ENCODE results near the gene TMEM201. TPM values are rescaled to one million over a fixed set of nuclear protein-coding genes. Genes with fewer than 3 reads are reported as not detected.

Gene TMEM201
- total RNA-seq, 1 experiment from 2014 or later, result 30.4 TPM

GRCh38 chr1:9553736-9554144, 35.0 kb upstream of the TMEM201 start:
- no peak overlapping the region for H3K4me3 Mint-ChIP-seq
- H3K4me1 Mint-ChIP-seq, result no peaks in the 10 kb centered on the region
- ChIA-PET CTCF (interaction anchor here (0.6 to 1.3 kb wide), 2 partner anchors 63 to 882 kb away, joined by 3 read pairs; no protein-coding TSS in a partner anchor), POLR2A (interaction anchor here (1.4 kb wide), 1 partner anchor 15 kb away, joined by 4 read pairs; the partner anchor contains the start of gene SLC25A33)
- no peaks in the 10 kb centered on the region for H3K9me3 Mint-ChIP-seq
- ATAC-seq, result no peak
- H3K27ac Mint-ChIP-seq, result no peak overlapping the region
- H3K27me3 Mint-ChIP-seq (ENCODE audit: low read depth), result no peaks in the 10 kb centered on the region
- peaks cover 33% of the 10 kb centered on the region for H3K36me3 Mint-ChIP-seq
- TF ChIP-seq NR1H2 (CRISPR knock-in tag; IDR thresholded peaks at IDR 0.05) (no peak), GABPB1 (CRISPR knock-in tag; IDR thresholded peaks at IDR 0.05) (peak; percentile 97)
- DNase-seq (ENCODE audit: low spot score), result no peak

GRCh38 chr1:9555942-9556341, 32.8 kb upstream of the TMEM201 start:
- H3K4me1 Mint-ChIP-seq, result no peaks in the 10 kb centered on the region
- H3K27ac Mint-ChIP-seq, result no peak overlapping the region
- POLR2A ChIA-PET, result no interaction called here

GRCh38 chr1:9557624-9558023, 31.1 kb upstream of the TMEM201 start:
- H3K4me3 Mint-ChIP-seq, result no peak overlapping the region
- DNase-seq (ENCODE audit: low spot score), result no peak
- no peaks in the 10 kb centered on the region for H3K4me1 Mint-ChIP-seq
- ChIA-PET POLR2A (no interaction called here), CTCF (interaction anchor here (1.0 to 1.3 kb wide), 2 partner anchors 16 to 62 kb away, joined by 3 read pairs; no protein-coding TSS in a partner anchor)
- no peaks in the 10 kb centered on the region for H3K27me3 Mint-ChIP-seq (ENCODE audit: low read depth)
- H3K9me3 Mint-ChIP-seq, result no peaks in the 10 kb centered on the region
- no peak for ATAC-seq
- TF ChIP-seq GABPB1 (CRISPR knock-in tag; IDR thresholded peaks at IDR 0.05) (0 out of 2 replicates have a peak, but pooled peaks have one; percentile 46), SP1 (CRISPR knock-in tag; conservative IDR thresholded peaks at IDR 0.05) (no peak)
- peaks cover 44% of the 10 kb centered on the region for H3K36me3 Mint-ChIP-seq
- no peak overlapping the region for H3K27ac Mint-ChIP-seq

More at GRCh38 chr1:9555942-9556341, 32.8 kb upstream of the TMEM201 start:
- CTCF ChIA-PET, result no interaction called here
- DNase-seq (ENCODE audit: low spot score) (no peak), ATAC-seq (no peak)
- H3K9me3 Mint-ChIP-seq, result no peaks in the 10 kb centered on the region
- H3K4me3 Mint-ChIP-seq, result no peak overlapping the region
- H3K27me3 Mint-ChIP-seq (ENCODE audit: low read depth), result no peaks in the 10 kb centered on the region
- TF ChIP-seq GTF2I (CRISPR knock-in tag; conservative IDR thresholded peaks at IDR 0.05) (no peak), SMAD4 (CRISPR knock-in tag; IDR thresholded peaks at IDR 0.05) (no peak), USF1 (CRISPR knock-in tag; IDR thresholded peaks at IDR 0.05) (no peak), HMGXB4 (CRISPR knock-in tag; IDR thresholded peaks at IDR 0.05) (no peak), ZNF263 (CRISPR knock-in tag; IDR thresholded peaks at IDR 0.05; ENCODE audit: low read depth) (no peak), NR1H2 (CRISPR knock-in tag; IDR thresholded peaks at IDR 0.05) (no peak), FOXP1 (CRISPR knock-in tag; IDR thresholded peaks at IDR 0.05; ENCODE audit: borderline replicate concordance) (no peak), SP1 (CRISPR knock-in tag; conservative IDR thresholded peaks at IDR 0.05) (no peak)
- peaks cover 37% of the 10 kb centered on the region for H3K36me3 Mint-ChIP-seq

- no peaks in the 10 kb centered on the region for H3K4me1 Mint-ChIP-seq
- ChIA-PET POLR2A (no interaction called here), CTCF (interaction anchor here (1.0 to 1.3 kb wide), 2 partner anchors 15 to 63 kb away, joined by 3 read pairs; no protein-coding TSS in a partner anchor)
- no peaks in the 10 kb centered on the region for H3K27me3 Mint-ChIP-seq (ENCODE audit: low read depth)
- H3K4me3 Mint-ChIP-seq, result no peak overlapping the region
- no peak for ATAC-seq
- H3K9me3 Mint-ChIP-seq, result no peaks in the 10 kb centered on the region
- no peak overlapping the region for H3K27ac Mint-ChIP-seq
- peaks cover 48% of the 10 kb centered on the region for H3K36me3 Mint-ChIP-seq
- DNase-seq (ENCODE audit: low spot score), result no peak
- no peak for TF ChIP-seq JAZF1 (CRISPR knock-in tag; IDR thresholded peaks at IDR 0.05)
- no peak for TF ChIP-seq NR3C1 (CRISPR knock-in tag; conservative IDR thresholded peaks at IDR 0.05; ENCODE audit: low read depth)
- no peak for TF ChIP-seq USF2 (CRISPR knock-in tag; IDR thresholded peaks at IDR 0.05)
- no peak for TF ChIP-seq E2F1 (CRISPR knock-in tag; IDR thresholded peaks at IDR 0.05)
- TF ChIP-seq FOXJ3 (CRISPR knock-in tag; IDR thresholded peaks at IDR 0.05; ENCODE audit: borderline replicate concordance), result no peak
- no peak for TF ChIP-seq FOXP4 (CRISPR knock-in tag; IDR thresholded peaks at IDR 0.05)
- no peak for TF ChIP-seq AFF4 (CRISPR knock-in tag; IDR thresholded peaks at IDR 0.05; ENCODE audit: borderline replicate concordance)
- TF ChIP-seq ZNF121 (CRISPR knock-in tag; IDR thresholded peaks at IDR 0.05), result no peak
These were observed 30.3 kb upstream of the TMEM201 start for GRCh38 chr1:9558271-9558945.

All from WTC11 (cell line).